ENCODE results near the gene IDE. TPM values are rescaled to one million over a fixed set of nuclear protein-coding genes. Genes with fewer than 3 reads are reported as not detected.

IDE gene
- total and polyA plus RNA-seq, 2 of the 13 experiments (the other 11 are each of a cell fraction or from before 2014, with no cell fraction given): 16.1 to 52.1 TPM

GRCh38 chr10:92573798-92574547 is at the start of gene IDE (continued):
- peak; percentile 52; the same call in 1 of the 2 replicates for TF ChIP-seq CREBL2 (CRISPR knock-in tag; IDR thresholded peaks at IDR 0.05; ENCODE audit: borderline replicate concordance)
- peak; percentile 72; the same call in 1 of the 2 replicates for TF ChIP-seq THAP8 (CRISPR knock-in tag; IDR thresholded peaks at IDR 0.05; ENCODE audit: borderline replicate concordance)
- TF ChIP-seq ZNF33B (CRISPR knock-in tag; IDR thresholded peaks at IDR 0.05): peak; percentile 58; the same call in 1 of the 2 replicates
- peak; percentile 82; the same call in 1 of the 2 replicates for TF ChIP-seq EED (CRISPR knock-in tag; IDR thresholded peaks at IDR 0.05)
- TF ChIP-seq KMT2B (CRISPR knock-in tag; IDR thresholded peaks at IDR 0.05): peak; percentile 83
- TF ChIP-seq MED13 (CRISPR knock-in tag; IDR thresholded peaks at IDR 0.05): 0 out of 2 replicates have a peak, but pooled peaks have one; percentile 72
- TF ChIP-seq NFKBIZ (CRISPR knock-in tag; IDR thresholded peaks at IDR 0.05): peak; percentile 76; the same call in 1 of the 2 replicates
- peak; percentile 78; the same call in 1 of the 2 replicates for TF ChIP-seq SMAD1 (CRISPR knock-in tag; IDR thresholded peaks at IDR 0.05; ENCODE audit: borderline replicate concordance, low read depth)
- 0 out of 2 replicates have a peak, but pooled peaks have one; percentile 16 for TF ChIP-seq ZNF230 (CRISPR knock-in tag; IDR thresholded peaks at IDR 0.05)
- 0 out of 2 replicates have a peak, but pooled peaks have one; percentile 38 for TF ChIP-seq ATF2 (CRISPR knock-in tag; IDR thresholded peaks at IDR 0.05)
- TF ChIP-seq ZNF782 (CRISPR knock-in tag; IDR thresholded peaks at IDR 0.05; ENCODE audit: borderline replicate concordance): peak; percentile 23
- peak; percentile 24; the same call in 1 of the 2 replicates for TF ChIP-seq NFYC (CRISPR knock-in tag; IDR thresholded peaks at IDR 0.05)
- 0 out of 2 replicates have a peak, but pooled peaks have one; percentile 22 for TF ChIP-seq ZNF619 (CRISPR knock-in tag; IDR thresholded peaks at IDR 0.05)
- TF ChIP-seq ADNP (CRISPR knock-in tag; IDR thresholded peaks at IDR 0.05): no peak
- TF ChIP-seq MED8 (CRISPR knock-in tag; IDR thresholded peaks at IDR 0.05; ENCODE audit: insufficient replicate concordance): peak; percentile 63
- 0 out of 2 replicates have a peak, but pooled peaks have one; percentile 9 for TF ChIP-seq CREB1 (IDR thresholded peaks at IDR 0.05)
- TF ChIP-seq CREB1 (CRISPR knock-in tag; IDR thresholded peaks at IDR 0.05): no peak
- TF ChIP-seq ZNF251 (CRISPR knock-in tag; IDR thresholded peaks at IDR 0.05): no peak; the same call in 1 of the 2 replicates
- TF ChIP-seq ZSCAN9 (CRISPR knock-in tag; IDR thresholded peaks at IDR 0.05; ENCODE audit: borderline replicate concordance): 0 out of 2 replicates have a peak, but pooled peaks have one; percentile 15
- peak; percentile 24; the same call in 1 of the 2 replicates for TF ChIP-seq E2F2 (CRISPR knock-in tag; IDR thresholded peaks at IDR 0.05; ENCODE audit: borderline replicate concordance)
- TF ChIP-seq MIER2 (CRISPR knock-in tag; IDR thresholded peaks at IDR 0.05): no peak
- peak; percentile 61; the same call in 1 of the 2 replicates for TF ChIP-seq ZFP90 (CRISPR knock-in tag; IDR thresholded peaks at IDR 0.05; ENCODE audit: borderline replicate concordance)
- 0 out of 2 replicates have a peak, but pooled peaks have one; percentile 7 for TF ChIP-seq ZNF253 (CRISPR knock-in tag; IDR thresholded peaks at IDR 0.05; ENCODE audit: borderline replicate concordance)
- peak; percentile 81 for TF ChIP-seq ZMYM4 (CRISPR knock-in tag; IDR thresholded peaks at IDR 0.05)
- peak; percentile 93 for TF ChIP-seq POLR2G (IDR thresholded peaks at IDR 0.05; ENCODE audit: low read depth, low read length)
- TF ChIP-seq SRY (CRISPR knock-in tag; IDR thresholded peaks at IDR 0.05): peak; percentile 66; the same call in 1 of the 2 replicates
- TF ChIP-seq ZNF235 (CRISPR knock-in tag; IDR thresholded peaks at IDR 0.05; ENCODE audit: borderline replicate concordance): peak; percentile 88
- TF ChIP-seq ZNF337 (CRISPR knock-in tag; IDR thresholded peaks at IDR 0.05; ENCODE audit: borderline replicate concordance, low read depth): peak; percentile 97

Measured in HepG2 (cell line).